NCI-H2171 (cell line): ENCODE data around the gene VCX3B.
"Not testable (repeated sequence)": the region's sequence is repeated elsewhere in the genome, so short reads cannot be mapped to it uniquely, and the experiment has no call there.

ENCODE experiments used
- DNase-seq: peaks from one replicate; lab custom pipeline; 2025; lab: John Stamatoyannopoulos, UW

VCX3B gene

GRCh38 chrX:8464530-8464929 is at the start of gene VCX3B:
Gene VCX3B, plus strand, starts transcription at chrX:8464830. Its CDS starts 621 bp downstream, at chrX:8465451.
- not testable (repeated sequence) for DNase-seq

GRCh38 chrX:8418301-8418700 is 46.3 kb upstream of the VCX3B start:
- DNase-seq: no peak

GRCh38 chrX:8424912-8425311 is 39.7 kb upstream of the VCX3B start:
- no peak for DNase-seq

- no peak for DNase-seq
Measured at GRCh38 chrX:8429692-8430249, 34.9 kb upstream of the VCX3B start.

GRCh38 chrX:8430444-8430843 is 34.2 kb upstream of the VCX3B start:
- DNase-seq: no peak

GRCh38 chrX:8432396-8432795 is 32.2 kb upstream of the VCX3B start:
- DNase-seq: no peak

- DNase-seq: no peak
Measured at GRCh38 chrX:8433109-8434062, 31.2 kb upstream of the VCX3B start.

- no peak for DNase-seq
Measured at GRCh38 chrX:8447368-8447767, 17.3 kb upstream of the VCX3B start.

- not testable (repeated sequence) for DNase-seq
Measured at GRCh38 chrX:8452343-8452742, 12.3 kb upstream of the VCX3B start.

GRCh38 chrX:8453611-8454010 is 11.0 kb upstream of the VCX3B start:
- DNase-seq: no peak

- no peak for DNase-seq
Measured at GRCh38 chrX:8455557-8455956, 9.1 kb upstream of the VCX3B start.

- DNase-seq: no peak
Measured at GRCh38 chrX:8462488-8462887, 2.1 kb upstream of the VCX3B start.

GRCh38 chrX:8484360-8484949 is 19.8 kb downstream of the VCX3B start:
- DNase-seq: peak; percentile 0

- not testable (repeated sequence) for DNase-seq
Measured at GRCh38 chrX:8495036-8495435, 30.4 kb downstream of the VCX3B start.

GRCh38 chrX:8500203-8500602 is 35.6 kb downstream of the VCX3B start:
- no peak for DNase-seq

GRCh38 chrX:8502101-8502500 is 37.5 kb downstream of the VCX3B start:
- not testable (repeated sequence) for DNase-seq

- DNase-seq: no peak
Measured at GRCh38 chrX:8504451-8504850, 39.8 kb downstream of the VCX3B start.
